Colonic mucosa (tissue), 4 donors: Measurements from ENCODE around the gene SOX6. TPM values are rescaled to one million over a fixed set of nuclear protein-coding genes. Genes with fewer than 3 reads are reported as not detected.

Experiments
- DNase-seq: peaks from one replicate; pipeline ENCODE4 v3.0.0-alpha.2; 2020
- H3K27ac ChIP-seq: fragments of 200-600 bp; one replicate; pipeline ENCODE4 v1.8.0; 2021
- H3K27me3 ChIP-seq: fragments of 200-600 bp; one replicate; pipeline ENCODE4 v1.8.0; 2021
- H3K36me3 ChIP-seq: fragments of 200-600 bp; one replicate; pipeline ENCODE4 v1.8.0; 2021
- H3K4me1 ChIP-seq: fragments of 200-600 bp; one replicate; pipeline ENCODE4 v1.8.0; 2021; ENCODE audit warnings: mild to moderate bottlenecking
- H3K4me3 ChIP-seq: fragments of 200-600 bp; one replicate; pipeline ENCODE4 v1.8.0; 2021
- H3K9ac ChIP-seq, 2 donors: one replicate each; pipeline ENCODE4 v1.7.0; 2013; ENCODE audit warnings: control low read depth in 2 of 2, low read depth in 2 of 2, low read length in 2 of 2
- H3K9me3 ChIP-seq: fragments of 200-600 bp; one replicate; pipeline ENCODE4 v1.8.0; 2021
- intact Hi-C: fragments of 100-400 bp; cut with DNase I; formaldehyde crosslinking; loops from one replicate; pipeline ENCODE4 v1.14.1; 2022
- total RNA-seq, 2 donors: library from RNA; stranded (reverse); fragmentation: NEBNext Ultra II Directional in 1 of 2; extraction: Animal tissue kit (Norgen Biotek cat#: 25700) in 1 of 2; gene quantifications; one replicate each; pipeline ENCODE4 v1.2.1, GENCODE V29; 2021
- TF ChIP-seq, protein P1 (sequence below): fragments of 200-600 bp; IDR thresholded peaks from one replicate; pipeline ENCODE4 v1.8.0; 2022; ENCODE audit warnings: antibody characterized with exemption, mild to moderate bottlenecking
- donor health status: healthy.
- donor health status: DM: no; HTN: no; CAD: no.
- donor health status: DM: no; HTN: no; CAD: no.

Gene SOX6
- total RNA-seq, 2 donors from 2014 or later, result 2.1 to 3.0 TPM

GRCh38 chr11:16047073-16047472 is 309.3 kb downstream of the SOX6 start:
- H3K36me3 ChIP-seq, result no peaks in the 10 kb centered on the region
- intact Hi-C loops, result no loop called here
- no peaks in the 10 kb centered on the region for H3K4me1 ChIP-seq
- TF ChIP-seq, protein P1, sequence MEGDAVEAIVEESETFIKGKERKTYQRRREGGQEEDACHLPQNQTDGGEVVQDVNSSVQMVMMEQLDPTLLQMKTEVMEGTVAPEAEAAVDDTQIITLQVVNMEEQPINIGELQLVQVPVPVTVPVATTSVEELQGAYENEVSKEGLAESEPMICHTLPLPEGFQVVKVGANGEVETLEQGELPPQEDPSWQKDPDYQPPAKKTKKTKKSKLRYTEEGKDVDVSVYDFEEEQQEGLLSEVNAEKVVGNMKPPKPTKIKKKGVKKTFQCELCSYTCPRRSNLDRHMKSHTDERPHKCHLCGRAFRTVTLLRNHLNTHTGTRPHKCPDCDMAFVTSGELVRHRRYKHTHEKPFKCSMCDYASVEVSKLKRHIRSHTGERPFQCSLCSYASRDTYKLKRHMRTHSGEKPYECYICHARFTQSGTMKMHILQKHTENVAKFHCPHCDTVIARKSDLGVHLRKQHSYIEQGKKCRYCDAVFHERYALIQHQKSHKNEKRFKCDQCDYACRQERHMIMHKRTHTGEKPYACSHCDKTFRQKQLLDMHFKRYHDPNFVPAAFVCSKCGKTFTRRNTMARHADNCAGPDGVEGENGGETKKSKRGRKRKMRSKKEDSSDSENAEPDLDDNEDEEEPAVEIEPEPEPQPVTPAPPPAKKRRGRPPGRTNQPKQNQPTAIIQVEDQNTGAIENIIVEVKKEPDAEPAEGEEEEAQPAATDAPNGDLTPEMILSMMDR, result no peak
- no peak overlapping the region for H3K9ac ChIP-seq
- no peak overlapping the region for H3K4me3 ChIP-seq
- H3K9me3 ChIP-seq, result no peaks in the 10 kb centered on the region
- no peak overlapping the region for H3K27ac ChIP-seq
- DNase-seq, result no peak
- no peaks in the 10 kb centered on the region for H3K27me3 ChIP-seq

GRCh38 chr11:16043617-16044016 is 312.7 kb downstream of the SOX6 start:
- H3K4me3 ChIP-seq, result no peak overlapping the region
- no peaks in the 10 kb centered on the region for H3K4me1 ChIP-seq
- H3K36me3 ChIP-seq, result no peaks in the 10 kb centered on the region
- H3K9ac ChIP-seq, result no peak overlapping the region
- DNase-seq, result no peak
- intact Hi-C loops, result no loop called here
- no peak overlapping the region for H3K27ac ChIP-seq
- TF ChIP-seq, protein P1, result no peak
- H3K27me3 ChIP-seq, result no peaks in the 10 kb centered on the region
- H3K9me3 ChIP-seq, result no peaks in the 10 kb centered on the region

- intact Hi-C loops, result no loop called here
- DNase-seq, result no peak
- Histone ChIP-seq H3K36me3 (no peaks in the 10 kb centered on the region), H3K27me3 (no peaks in the 10 kb centered on the region), H3K9me3 (no peaks in the 10 kb centered on the region), H3K27ac (no peak overlapping the region), H3K4me1 (no peaks in the 10 kb centered on the region), H3K9ac (no peak overlapping the region), H3K4me3 (no peak overlapping the region)
- TF ChIP-seq, protein P1, result no peak
Measured at GRCh38 chr11:16041207-16041606, 315.1 kb downstream of the SOX6 start.

GRCh38 chr11:16040151-16040550 is 316.2 kb downstream of the SOX6 start:
- no peak overlapping the region for H3K27ac ChIP-seq
- DNase-seq, result no peak
- intact Hi-C loops, result no loop called here
- H3K27me3 ChIP-seq, result no peaks in the 10 kb centered on the region
- H3K4me1 ChIP-seq, result no peaks in the 10 kb centered on the region
- H3K9me3 ChIP-seq, result no peaks in the 10 kb centered on the region
- no peaks in the 10 kb centered on the region for H3K36me3 ChIP-seq
- H3K4me3 ChIP-seq, result no peak overlapping the region
- H3K9ac ChIP-seq, result no peak overlapping the region
- TF ChIP-seq, protein P1, result no peak

- H3K27me3 ChIP-seq, result no peaks in the 10 kb centered on the region
- no peak for DNase-seq
- H3K4me3 ChIP-seq, result no peak overlapping the region
- H3K9me3 ChIP-seq, result no peaks in the 10 kb centered on the region
- no peak overlapping the region for H3K9ac ChIP-seq
- no peak overlapping the region for H3K27ac ChIP-seq
- intact Hi-C loops, result no loop called here
- H3K4me1 ChIP-seq, result no peaks in the 10 kb centered on the region
- TF ChIP-seq, protein P1, result no peak
- H3K36me3 ChIP-seq, result no peaks in the 10 kb centered on the region
Measured at GRCh38 chr11:16037179-16037578, 319.2 kb downstream of the SOX6 start.

DNA sequence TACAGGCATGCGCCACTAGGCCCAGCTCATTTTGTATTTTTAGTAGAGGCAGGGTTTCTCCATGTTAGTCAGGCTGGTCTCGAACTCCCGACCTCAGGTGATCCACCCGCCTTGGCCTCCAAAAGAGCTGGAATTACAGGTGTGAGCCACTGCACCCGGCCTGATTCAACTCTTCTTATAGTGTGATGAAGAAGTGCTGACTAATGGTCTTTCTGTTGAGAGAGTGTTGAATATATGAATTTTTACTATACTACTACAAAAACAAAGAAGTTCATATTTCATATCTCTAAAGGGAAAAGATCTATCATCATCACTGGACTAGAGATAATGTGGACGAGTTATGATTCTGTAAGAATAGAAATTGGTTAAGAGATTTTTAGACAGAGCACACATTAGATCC is 320.1 kb downstream of the SOX6 start:
- TF ChIP-seq, protein P1, result no peak
- intact Hi-C loops, result no loop called here

More for the DNA sequence above, 320.1 kb downstream of the SOX6 start:
- no peaks in the 10 kb centered on the region for H3K4me1 ChIP-seq
- H3K27me3 ChIP-seq, result no peaks in the 10 kb centered on the region
- no peaks in the 10 kb centered on the region for H3K9me3 ChIP-seq
- no peak overlapping the region for H3K27ac ChIP-seq
- no peaks in the 10 kb centered on the region for H3K36me3 ChIP-seq
- no peak overlapping the region for H3K9ac ChIP-seq
- DNase-seq, result no peak
- no peak overlapping the region for H3K4me3 ChIP-seq
